Measurements from ENCODE around the gene RCAN2. TPM values are rescaled to one million over a fixed set of nuclear protein-coding genes. Genes with fewer than 3 reads are reported as not detected.

Gene RCAN2
- total and polyA plus RNA-seq, 8 donors: 2.5 to 35.8 (median 3.1) TPM

GRCh38 chr6:46210294-46210693 is 281.0 kb downstream of the RCAN2 start:
- Histone ChIP-seq H3K4me1 (no peaks in the 10 kb centered on the region), H3K27me3 (no peaks in the 10 kb centered on the region), H3K4me3 (no peak overlapping the region), H3K9me3 (no peaks in the 10 kb centered on the region), H3K36me3 (no peaks in the 10 kb centered on the region), H3K27ac (no peak overlapping the region)
- no peak for DNase-seq
- TF ChIP-seq CTCF (IDR thresholded peaks at IDR 0.05): no peak
- ATAC-seq: no peak
- intact Hi-C loops (cut with DNase I): no loop called here

- intact Hi-C loops (cut with DNase I): no loop called here
- Histone ChIP-seq H3K36me3 (no peaks in the 10 kb centered on the region), H3K27me3 (no peaks in the 10 kb centered on the region), H3K4me1 (no peaks in the 10 kb centered on the region), H3K4me3 (no peak overlapping the region), H3K27ac (no peak overlapping the region), H3K9me3 (no peaks in the 10 kb centered on the region)
- ATAC-seq (no peak), DNase-seq (no peak)
- no peak for TF ChIP-seq CTCF (IDR thresholded peaks at IDR 0.05)
These were observed 282.9 kb downstream of the RCAN2 start for GRCh38 chr6:46208303-46208702.

- TF ChIP-seq CTCF (IDR thresholded peaks at IDR 0.05): no peak
- Histone ChIP-seq H3K9me3 (no peaks in the 10 kb centered on the region), H3K27me3 (no peaks in the 10 kb centered on the region), H3K4me3 (no peak overlapping the region), H3K27ac (no peak overlapping the region), H3K4me1 (no peaks in the 10 kb centered on the region), H3K36me3 (no peaks in the 10 kb centered on the region)
- no peak for ATAC-seq
- intact Hi-C loops (cut with DNase I): no loop called here
- no peak for DNase-seq
These were observed 284.1 kb downstream of the RCAN2 start for GRCh38 chr6:46207174-46207573.

GRCh38 chr6:46204880-46205650 is 286.2 kb downstream of the RCAN2 start:
- Histone ChIP-seq H3K4me1 (no peaks in the 10 kb centered on the region), H3K27me3 (no peaks in the 10 kb centered on the region), H3K27ac (no peak overlapping the region), H3K4me3 (no peak overlapping the region), H3K36me3 (no peaks in the 10 kb centered on the region), H3K9me3 (no peaks in the 10 kb centered on the region)
- no peak for TF ChIP-seq CTCF (IDR thresholded peaks at IDR 0.05)
- peak in 1 of 4 donors; percentile 27 for DNase-seq
- intact Hi-C loops (cut with DNase I): no loop called here
- no peak for ATAC-seq

- H3K27me3 ChIP-seq: no peaks in the 10 kb centered on the region
- H3K4me3 ChIP-seq: no peak overlapping the region
- H3K9me3 ChIP-seq: no peaks in the 10 kb centered on the region
- intact Hi-C loops (cut with DNase I): no loop called here
- DNase-seq: peak in 2 of 4 donors; percentile 53 to 73
- no peak overlapping the region for H3K27ac ChIP-seq
- TF ChIP-seq CTCF (IDR thresholded peaks at IDR 0.05): no peak
- no peaks in the 10 kb centered on the region for H3K36me3 ChIP-seq
- ATAC-seq: no peak
- no peaks in the 10 kb centered on the region for H3K4me1 ChIP-seq
These were observed 287.7 kb downstream of the RCAN2 start for GRCh38 chr6:46203391-46204177.
